ENCODE data around the gene ZKSCAN4.
A peak's percentile ranks its signal among the peaks of the same experiment; 100 is the strongest.

ZKSCAN4 gene

DNA sequence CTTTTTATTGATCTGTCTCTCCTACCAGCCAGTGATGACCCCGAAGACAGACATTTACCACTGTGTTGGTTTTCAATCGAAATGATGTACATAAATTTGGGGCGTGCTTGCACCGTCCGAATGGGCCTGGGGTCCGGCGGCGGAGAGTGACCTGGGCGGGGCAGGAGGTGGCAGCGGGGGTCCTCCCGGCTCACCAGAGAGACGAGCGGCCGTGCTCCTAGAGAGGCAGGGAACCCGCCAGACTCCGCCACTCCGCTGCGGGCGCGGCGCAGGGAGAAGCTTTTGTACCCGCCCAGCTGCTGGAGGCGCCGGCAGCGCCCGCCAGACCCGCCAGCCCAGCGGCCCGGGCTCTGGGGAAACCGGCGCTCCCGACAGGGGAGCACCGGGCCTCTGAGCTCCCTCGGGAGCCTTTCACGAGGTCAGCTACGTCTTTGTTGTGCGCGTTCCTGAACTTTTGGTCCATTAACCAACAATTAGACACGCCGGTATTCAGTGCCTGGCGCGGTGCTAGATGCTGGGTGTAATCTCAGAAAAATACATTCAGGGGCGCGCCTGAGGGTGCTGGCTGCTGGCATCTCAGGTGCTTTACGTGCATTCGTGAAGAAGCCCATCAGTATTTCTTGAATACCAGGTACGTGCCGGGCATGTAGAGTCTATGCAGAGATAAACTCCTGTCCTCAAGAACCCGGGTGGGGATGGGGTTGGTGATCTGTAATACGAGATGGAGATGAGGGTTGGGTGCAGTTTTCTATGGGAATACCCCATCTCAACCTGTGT is 29.4 kb upstream of the ZKSCAN4 start, which contains the start of gene PGBD1:
PGBD1 (plus strand) TSS at position 285 of the 777 bp plus-strand sequence. CDS start 2,242 bp downstream, outside the sequence.
- H3K27ac ChIP-seq = peak within 1 kb of the TSS; percentile 59 to 74
- DNase-seq = peak; percentile 51 to 79
- H3K27me3 ChIP-seq = no peaks in the 10 kb centered on the region
- intact Hi-C loops (cut with DNase I; ENCODE audit: low total_unique reads) = no loop called here
- H3K4me3 ChIP-seq = peak within 1 kb of the TSS; percentile 64 to 72
- TF ChIP-seq, protein P1, sequence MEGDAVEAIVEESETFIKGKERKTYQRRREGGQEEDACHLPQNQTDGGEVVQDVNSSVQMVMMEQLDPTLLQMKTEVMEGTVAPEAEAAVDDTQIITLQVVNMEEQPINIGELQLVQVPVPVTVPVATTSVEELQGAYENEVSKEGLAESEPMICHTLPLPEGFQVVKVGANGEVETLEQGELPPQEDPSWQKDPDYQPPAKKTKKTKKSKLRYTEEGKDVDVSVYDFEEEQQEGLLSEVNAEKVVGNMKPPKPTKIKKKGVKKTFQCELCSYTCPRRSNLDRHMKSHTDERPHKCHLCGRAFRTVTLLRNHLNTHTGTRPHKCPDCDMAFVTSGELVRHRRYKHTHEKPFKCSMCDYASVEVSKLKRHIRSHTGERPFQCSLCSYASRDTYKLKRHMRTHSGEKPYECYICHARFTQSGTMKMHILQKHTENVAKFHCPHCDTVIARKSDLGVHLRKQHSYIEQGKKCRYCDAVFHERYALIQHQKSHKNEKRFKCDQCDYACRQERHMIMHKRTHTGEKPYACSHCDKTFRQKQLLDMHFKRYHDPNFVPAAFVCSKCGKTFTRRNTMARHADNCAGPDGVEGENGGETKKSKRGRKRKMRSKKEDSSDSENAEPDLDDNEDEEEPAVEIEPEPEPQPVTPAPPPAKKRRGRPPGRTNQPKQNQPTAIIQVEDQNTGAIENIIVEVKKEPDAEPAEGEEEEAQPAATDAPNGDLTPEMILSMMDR (IDR thresholded peaks at IDR 0.05) = no peak
- H3K9me3 ChIP-seq = no peaks in the 10 kb centered on the region
- peaks cover 30 to 38% (median 32%) of the 10 kb centered on the region in 3 donors for H3K36me3 ChIP-seq
- peaks cover 0 to 11% (median 3%) of the 10 kb centered on the region in 4 donors for H3K4me1 ChIP-seq

DNA sequence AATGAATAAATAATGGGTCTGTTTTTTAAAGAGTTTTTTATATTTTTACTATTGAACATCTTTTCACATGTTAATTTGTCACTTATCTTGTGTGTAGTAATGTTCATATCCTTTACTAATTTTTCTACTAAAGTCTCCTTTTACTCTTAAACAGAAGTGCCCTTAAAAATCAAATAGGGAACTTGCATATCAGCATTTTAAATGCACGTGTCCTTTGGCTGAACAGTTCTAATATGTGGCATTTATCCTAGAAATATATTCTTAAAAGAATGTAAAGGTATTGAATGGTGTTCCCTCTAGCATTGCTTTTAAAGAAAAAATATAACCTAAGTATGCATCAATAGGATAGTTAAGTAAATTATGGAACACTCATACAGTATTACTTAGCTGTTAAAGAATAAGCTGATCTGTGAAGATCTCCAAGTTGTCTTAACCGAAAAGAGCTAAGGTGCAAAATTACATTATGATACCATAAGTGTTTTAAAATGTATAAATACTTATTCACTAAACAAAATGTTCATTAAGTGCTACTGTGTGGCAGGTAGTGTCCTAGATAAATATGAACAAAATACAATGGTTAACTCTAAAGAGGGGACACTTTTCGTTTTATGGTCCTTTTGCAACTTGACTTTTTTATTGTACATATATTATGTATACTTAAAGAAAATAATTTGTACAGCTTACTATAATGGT is 28.7 kb upstream of the ZKSCAN4 start:
- no peaks in the 10 kb centered on the region for H3K27me3 ChIP-seq
- peak overlapping the region; percentile 59 to 74 for H3K27ac ChIP-seq
- peaks cover 35 to 38% (median 37%) of the 10 kb centered on the region in 3 donors for H3K36me3 ChIP-seq
- no peak for DNase-seq
- H3K9me3 ChIP-seq = no peaks in the 10 kb centered on the region
- intact Hi-C loops (cut with DNase I; ENCODE audit: low total_unique reads) = no loop called here
- peaks cover 0 to 11% (median 3%) of the 10 kb centered on the region in 4 donors for H3K4me1 ChIP-seq
- peak overlapping the region; percentile 64 to 72 for H3K4me3 ChIP-seq
- TF ChIP-seq, protein P1 (IDR thresholded peaks at IDR 0.05) = no peak

DNA sequence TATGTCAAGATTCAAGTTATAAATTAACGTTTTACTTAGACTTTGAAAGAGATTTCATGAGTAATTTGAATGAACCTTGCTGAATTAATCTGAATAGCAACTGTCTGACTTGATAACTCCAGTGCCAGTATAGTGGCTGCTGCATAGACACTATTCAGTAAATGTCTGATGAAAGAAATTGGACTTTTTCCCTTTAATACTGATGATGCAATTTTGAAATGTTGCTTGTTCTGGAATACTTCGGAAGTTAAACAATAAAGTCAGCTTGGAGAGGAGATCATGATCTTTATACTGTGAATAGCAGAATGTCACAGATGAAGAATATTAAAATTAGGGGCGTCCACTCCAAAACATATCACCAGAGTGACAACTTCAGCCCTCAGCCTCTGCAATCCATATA is 25.7 kb upstream of the ZKSCAN4 start:
- intact Hi-C loops (cut with DNase I; ENCODE audit: low total_unique reads) = no loop called here
- no peak overlapping the region for H3K4me3 ChIP-seq
- no peaks in the 10 kb centered on the region for H3K27me3 ChIP-seq
- H3K4me1 ChIP-seq = peaks cover 0 to 11% (median 3%) of the 10 kb centered on the region in 4 donors
- no peaks in the 10 kb centered on the region for H3K9me3 ChIP-seq
- TF ChIP-seq, protein P1 (IDR thresholded peaks at IDR 0.05) = no peak
- DNase-seq = no peak
- peaks cover 45 to 47% (median 46%) of the 10 kb centered on the region in 3 donors for H3K36me3 ChIP-seq
- no peak overlapping the region for H3K27ac ChIP-seq

DNA sequence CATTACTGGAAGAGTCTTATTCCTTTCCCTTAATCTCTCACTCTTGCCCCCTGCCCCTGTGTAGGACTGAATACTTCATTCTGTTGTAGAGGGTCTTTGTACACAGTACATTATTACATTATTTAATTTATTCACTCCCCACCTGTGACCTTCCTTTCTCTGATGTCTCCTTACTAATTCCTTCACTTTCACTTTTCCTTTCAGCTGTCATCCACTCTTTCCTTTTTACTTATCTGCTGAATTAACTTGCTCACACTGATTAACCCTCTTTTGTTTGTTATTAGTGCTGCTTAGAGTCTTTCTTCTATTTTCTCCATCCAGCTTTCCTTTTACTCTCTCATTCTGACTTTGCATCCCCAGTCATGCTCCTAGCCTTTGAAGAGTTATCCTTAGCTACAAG is 22.8 kb upstream of the ZKSCAN4 start:
- no peaks in the 10 kb centered on the region for H3K4me1 ChIP-seq
- H3K36me3 ChIP-seq = peaks cover 56 to 62% (median 59%) of the 10 kb centered on the region in 3 donors
- TF ChIP-seq, protein P1 (IDR thresholded peaks at IDR 0.05) = no peak
- H3K4me3 ChIP-seq = no peak overlapping the region
- intact Hi-C loops (cut with DNase I; ENCODE audit: low total_unique reads) = no loop called here
- no peaks in the 10 kb centered on the region for H3K9me3 ChIP-seq
- H3K27me3 ChIP-seq = no peaks in the 10 kb centered on the region
- no peak for DNase-seq
- no peak overlapping the region for H3K27ac ChIP-seq

DNA sequence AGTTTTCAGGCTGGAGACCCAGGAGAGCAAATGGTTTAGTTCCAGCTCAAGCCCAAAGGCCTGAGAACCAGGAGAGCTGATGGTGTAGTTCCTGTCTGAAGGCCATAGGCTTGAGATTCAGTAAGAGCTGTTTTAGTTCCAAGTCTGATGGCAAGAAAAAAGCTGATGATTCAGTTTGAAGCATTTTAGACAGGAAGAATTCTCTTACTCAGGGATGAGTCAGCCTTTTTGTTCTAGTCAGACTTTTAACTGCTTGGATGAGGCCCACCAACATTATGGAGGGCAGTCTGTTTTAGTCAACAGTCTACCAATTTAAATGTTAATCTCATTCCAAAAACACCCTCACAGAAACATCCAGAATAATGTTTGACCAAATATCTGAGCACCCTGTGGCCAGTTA is 17.4 kb upstream of the ZKSCAN4 start:
- H3K36me3 ChIP-seq = peaks cover 28 to 33% (median 32%) of the 10 kb centered on the region in 3 donors
- TF ChIP-seq, protein P1 (IDR thresholded peaks at IDR 0.05) = no peak
- H3K27me3 ChIP-seq = no peaks in the 10 kb centered on the region
- H3K4me3 ChIP-seq = no peak overlapping the region
- intact Hi-C loops (cut with DNase I; ENCODE audit: low total_unique reads) = no loop called here
- H3K27ac ChIP-seq = no peak overlapping the region
- no peaks in the 10 kb centered on the region for H3K9me3 ChIP-seq
- peaks cover 0 to 17% (median 10%) of the 10 kb centered on the region in 4 donors for H3K4me1 ChIP-seq
- DNase-seq = no peak

Measured in tibial artery (tissue), 4 donors.